Colonic mucosa (tissue), 4 donors: Measurements from ENCODE around the gene ACBD3. TPM values are rescaled to one million over a fixed set of nuclear protein-coding genes. Genes with fewer than 3 reads are reported as not detected.

ENCODE experiments used
- DNase-seq: peaks from one replicate; pipeline ENCODE4 v3.0.0-alpha.2; 2020
- H3K27ac ChIP-seq: fragments of 200-600 bp; one replicate; pipeline ENCODE4 v1.8.0; 2021
- H3K27me3 ChIP-seq: fragments of 200-600 bp; one replicate; pipeline ENCODE4 v1.8.0; 2021
- H3K36me3 ChIP-seq: fragments of 200-600 bp; one replicate; pipeline ENCODE4 v1.8.0; 2021
- H3K4me1 ChIP-seq: fragments of 200-600 bp; one replicate; pipeline ENCODE4 v1.8.0; 2021; ENCODE audit warnings: mild to moderate bottlenecking
- H3K4me3 ChIP-seq: fragments of 200-600 bp; one replicate; pipeline ENCODE4 v1.8.0; 2021
- H3K9ac ChIP-seq, 2 donors: one replicate each; pipeline ENCODE4 v1.7.0; 2013; ENCODE audit warnings: control low read depth in 2 of 2, low read depth in 2 of 2, low read length in 2 of 2
- H3K9me3 ChIP-seq: fragments of 200-600 bp; one replicate; pipeline ENCODE4 v1.8.0; 2021
- intact Hi-C: fragments of 100-400 bp; cut with DNase I; formaldehyde crosslinking; loops from one replicate; pipeline ENCODE4 v1.14.1; 2022
- total RNA-seq, 2 donors: library from RNA; stranded (reverse); fragmentation: NEBNext Ultra II Directional in 1 of 2; extraction: Animal tissue kit (Norgen Biotek cat#: 25700) in 1 of 2; gene quantifications; one replicate each; pipeline ENCODE4 v1.2.1, GENCODE V29; 2021
- TF ChIP-seq, protein P1 (sequence below): fragments of 200-600 bp; IDR thresholded peaks from one replicate; pipeline ENCODE4 v1.8.0; 2022; ENCODE audit warnings: antibody characterized with exemption, mild to moderate bottlenecking
- donor health status: healthy.
- donor health status: DM: no; HTN: no; CAD: no.
- donor health status: DM: no; HTN: no; CAD: no.

ACBD3 gene
- total RNA-seq, 2 donors from 2014 or later = 46.6 to 61.6 TPM

GRCh38 chr1:226223157-226223785 is 36.7 kb upstream of the ACBD3 start, which contains the start of gene MIXL1:
MIXL1 (plus strand) TSS chr1:226223664; CDS start chr1:226223682, 18 bp downstream.
- TF ChIP-seq, protein P1, sequence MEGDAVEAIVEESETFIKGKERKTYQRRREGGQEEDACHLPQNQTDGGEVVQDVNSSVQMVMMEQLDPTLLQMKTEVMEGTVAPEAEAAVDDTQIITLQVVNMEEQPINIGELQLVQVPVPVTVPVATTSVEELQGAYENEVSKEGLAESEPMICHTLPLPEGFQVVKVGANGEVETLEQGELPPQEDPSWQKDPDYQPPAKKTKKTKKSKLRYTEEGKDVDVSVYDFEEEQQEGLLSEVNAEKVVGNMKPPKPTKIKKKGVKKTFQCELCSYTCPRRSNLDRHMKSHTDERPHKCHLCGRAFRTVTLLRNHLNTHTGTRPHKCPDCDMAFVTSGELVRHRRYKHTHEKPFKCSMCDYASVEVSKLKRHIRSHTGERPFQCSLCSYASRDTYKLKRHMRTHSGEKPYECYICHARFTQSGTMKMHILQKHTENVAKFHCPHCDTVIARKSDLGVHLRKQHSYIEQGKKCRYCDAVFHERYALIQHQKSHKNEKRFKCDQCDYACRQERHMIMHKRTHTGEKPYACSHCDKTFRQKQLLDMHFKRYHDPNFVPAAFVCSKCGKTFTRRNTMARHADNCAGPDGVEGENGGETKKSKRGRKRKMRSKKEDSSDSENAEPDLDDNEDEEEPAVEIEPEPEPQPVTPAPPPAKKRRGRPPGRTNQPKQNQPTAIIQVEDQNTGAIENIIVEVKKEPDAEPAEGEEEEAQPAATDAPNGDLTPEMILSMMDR = no peak
- Histone ChIP-seq H3K9me3 (no peaks in the 10 kb centered on the region), H3K9ac (peak within 1 kb of the TSS; percentile 1 to 40), H3K27ac (no peak within 1 kb of the TSS), H3K4me1 (no peaks in the 10 kb centered on the region), H3K27me3 (peaks cover 4% of the 10 kb centered on the region), H3K4me3 (peak within 1 kb of the TSS; percentile 35), H3K36me3 (no peaks in the 10 kb centered on the region)
- intact Hi-C loops = no loop called here
- no peak for DNase-seq

GRCh38 chr1:226222686-226223085 is 36.1 kb upstream of the ACBD3 start:
- intact Hi-C loops = no loop called here
- Histone ChIP-seq H3K36me3 (no peaks in the 10 kb centered on the region), H3K27ac (no peak overlapping the region), H3K9ac (no peak overlapping the region), H3K4me1 (no peaks in the 10 kb centered on the region), H3K9me3 (no peaks in the 10 kb centered on the region), H3K4me3 (no peak overlapping the region), H3K27me3 (peaks cover 4% of the 10 kb centered on the region)
- TF ChIP-seq, protein P1 = no peak
- DNase-seq = no peak

DNA sequence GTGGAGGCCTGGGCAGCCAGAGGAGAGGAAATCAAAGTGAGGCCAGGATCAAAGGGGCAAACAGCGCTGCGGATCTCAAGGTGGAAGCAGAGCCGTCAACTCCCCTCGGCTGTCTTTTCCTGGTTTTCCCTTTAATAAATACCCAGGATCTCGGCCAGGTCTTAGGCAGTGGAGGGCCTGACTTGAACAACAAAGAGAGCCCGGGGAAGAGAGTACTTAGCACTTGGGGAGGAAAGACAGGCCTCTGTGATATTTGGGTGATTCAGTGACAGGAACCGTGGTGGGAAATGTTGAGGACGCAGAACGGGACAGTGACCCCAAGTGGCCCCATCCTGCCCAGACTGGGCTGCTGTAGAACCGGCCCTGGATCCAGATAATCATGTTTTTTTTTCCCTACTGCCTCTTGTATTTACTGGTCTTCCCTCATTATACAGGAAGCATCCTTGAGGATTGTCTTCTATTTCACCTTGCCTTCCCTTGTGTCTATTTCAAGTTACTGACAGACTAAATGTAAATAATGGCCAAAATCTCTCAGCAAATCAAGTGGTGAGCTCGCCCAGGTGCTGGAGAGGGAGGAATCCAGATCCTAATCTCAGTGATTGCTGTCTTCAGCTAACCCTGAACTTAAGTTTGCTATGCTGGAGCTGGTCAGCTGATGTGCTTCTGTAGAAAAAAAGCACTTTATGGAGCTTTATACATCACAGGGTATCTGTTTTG is 34.1 kb upstream of the ACBD3 start:
- H3K4me1 ChIP-seq = no peaks in the 10 kb centered on the region
- no peak overlapping the region for H3K9ac ChIP-seq
- peaks cover 4% of the 10 kb centered on the region for H3K27me3 ChIP-seq
- DNase-seq = no peak
- no peak overlapping the region for H3K4me3 ChIP-seq
- H3K27ac ChIP-seq = no peak overlapping the region
- TF ChIP-seq, protein P1 = no peak
- H3K9me3 ChIP-seq = no peaks in the 10 kb centered on the region
- intact Hi-C loops = no loop called here
- H3K36me3 ChIP-seq = no peaks in the 10 kb centered on the region

- DNase-seq = no peak
These were observed 30.7 kb upstream of the ACBD3 start for GRCh38 chr1:226217273-226217672.

DNA sequence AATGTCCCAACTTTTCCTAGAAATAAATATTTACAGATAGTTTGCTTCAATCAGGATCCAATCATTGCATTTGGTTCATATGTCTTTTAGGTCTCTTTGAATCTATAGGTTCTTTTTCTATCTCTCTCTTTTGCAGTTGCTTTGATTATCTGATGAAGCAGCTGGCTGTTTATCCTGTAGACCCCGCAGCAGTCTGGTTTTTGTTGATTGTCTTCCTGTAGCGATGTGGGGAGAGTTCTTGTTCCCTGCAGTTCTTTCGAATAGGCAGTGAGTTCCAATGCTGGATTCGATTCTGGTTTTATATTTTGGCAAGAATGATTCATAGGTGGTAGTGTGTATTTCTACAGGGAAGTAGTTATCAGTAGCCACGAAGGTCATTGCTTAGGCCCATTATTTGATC is 29.5 kb upstream of the ACBD3 start:
- Histone ChIP-seq H3K27me3 (no peaks in the 10 kb centered on the region), H3K36me3 (no peaks in the 10 kb centered on the region), H3K9me3 (no peaks in the 10 kb centered on the region), H3K4me1 (no peaks in the 10 kb centered on the region), H3K4me3 (no peak overlapping the region), H3K9ac (no peak overlapping the region), H3K27ac (no peak overlapping the region)
- TF ChIP-seq, protein P1 = no peak
- no peak for DNase-seq
- intact Hi-C loops = no loop called here

More at GRCh38 chr1:226217273-226217672, 30.7 kb upstream of the ACBD3 start:
- Histone ChIP-seq H3K9ac (no peak overlapping the region), H3K27ac (no peak overlapping the region), H3K36me3 (no peaks in the 10 kb centered on the region), H3K4me3 (no peak overlapping the region), H3K27me3 (no peaks in the 10 kb centered on the region), H3K9me3 (no peaks in the 10 kb centered on the region), H3K4me1 (no peaks in the 10 kb centered on the region)
- TF ChIP-seq, protein P1 = no peak
- intact Hi-C loops = no loop called here
